GM19035 (cell line): ENCODE measurements around the gene MFSD12.

Source experiments
- ATAC-seq: cut with Tn5 transposase; IDR thresholded peaks from one replicate; pipeline ENCODE4 v1.9.1; 2021; ENCODE audit not compliant: unreplicated experiment

The MFSD12 gene

GRCh38 chr19:3557461-3558248 lies at the start of gene MFSD12:
MFSD12 (minus strand) TSS chr19:3557586; CDS start chr19:3557403, 183 bp downstream.
- ATAC-seq, result peak; percentile 86

- ATAC-seq, result no peak
These were observed 49.4 kb upstream of the MFSD12 start, which contains the start of gene TBXA2R for GRCh38 chr19:3606690-3607289. TBXA2R (minus strand) TSS chr19:3606875; CDS start chr19:3600634, 6,241 bp downstream.

DNA sequence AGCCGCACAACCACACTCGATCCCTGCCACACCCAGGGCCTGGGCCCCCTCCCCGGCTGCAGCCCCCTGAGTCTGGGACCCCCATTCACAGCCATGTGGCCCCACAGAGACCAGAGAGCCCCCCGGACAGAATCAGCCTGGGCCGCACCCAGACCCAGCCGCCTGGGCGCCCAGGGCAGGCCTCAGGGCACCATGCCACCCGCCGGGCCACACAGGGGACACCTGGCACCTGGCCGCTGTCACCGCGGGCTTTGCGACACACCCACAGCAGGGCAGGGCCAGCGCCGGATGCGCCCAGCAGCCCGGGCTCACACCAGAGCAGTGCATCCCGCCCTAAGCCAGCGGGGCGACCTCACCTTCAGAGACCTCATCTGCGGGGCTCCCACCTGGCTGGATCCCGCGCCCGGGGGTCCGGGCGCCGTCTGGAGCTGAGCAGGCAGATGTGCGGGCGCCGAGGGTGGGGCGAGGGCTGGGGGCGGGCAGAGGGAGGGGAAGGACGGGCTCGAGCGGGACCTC lies 48.8 kb upstream of the MFSD12 start:
- ATAC-seq, result no peak

DNA sequence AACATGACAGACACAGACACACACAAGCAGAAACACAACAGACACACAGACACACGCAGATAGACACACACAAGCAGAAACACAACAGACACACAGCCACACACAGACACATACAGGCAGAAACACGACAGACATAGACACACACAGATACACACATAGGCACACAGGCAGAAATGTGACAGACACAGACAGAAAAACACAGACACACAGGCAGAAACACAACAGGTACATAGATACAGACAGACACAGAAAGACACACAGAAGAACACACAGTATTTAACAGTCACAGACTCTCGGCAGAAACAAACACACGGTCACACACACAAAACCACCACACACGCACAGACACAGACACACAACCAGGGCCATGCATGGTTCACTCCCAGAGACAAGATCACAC lies 48.4 kb upstream of the MFSD12 start:
- ATAC-seq, result no peak

- no peak for ATAC-seq
These were observed 48.0 kb upstream of the MFSD12 start for GRCh38 chr19:3605361-3605760.

DNA sequence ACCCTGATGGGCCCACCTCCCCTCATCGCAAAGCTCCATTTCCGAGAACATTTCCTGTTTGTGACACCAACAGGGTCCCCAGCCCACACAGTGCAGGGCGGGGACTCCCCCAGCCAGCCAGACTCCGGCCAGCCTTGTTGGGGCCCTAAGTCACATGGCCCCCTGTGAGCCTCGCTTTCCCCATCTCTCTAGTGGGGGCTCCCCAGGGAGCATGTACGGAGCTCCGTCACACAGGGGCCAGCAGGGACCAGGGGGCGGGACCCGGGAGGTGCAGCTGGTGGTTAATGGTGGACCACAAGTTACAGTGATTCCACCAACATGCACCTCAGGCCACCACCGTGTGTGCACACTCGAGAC lies 47.6 kb upstream of the MFSD12 start:
- ATAC-seq, result no peak

GRCh38 chr19:3604227-3604986 lies 47.0 kb upstream of the MFSD12 start:
- ATAC-seq, result no peak

DNA sequence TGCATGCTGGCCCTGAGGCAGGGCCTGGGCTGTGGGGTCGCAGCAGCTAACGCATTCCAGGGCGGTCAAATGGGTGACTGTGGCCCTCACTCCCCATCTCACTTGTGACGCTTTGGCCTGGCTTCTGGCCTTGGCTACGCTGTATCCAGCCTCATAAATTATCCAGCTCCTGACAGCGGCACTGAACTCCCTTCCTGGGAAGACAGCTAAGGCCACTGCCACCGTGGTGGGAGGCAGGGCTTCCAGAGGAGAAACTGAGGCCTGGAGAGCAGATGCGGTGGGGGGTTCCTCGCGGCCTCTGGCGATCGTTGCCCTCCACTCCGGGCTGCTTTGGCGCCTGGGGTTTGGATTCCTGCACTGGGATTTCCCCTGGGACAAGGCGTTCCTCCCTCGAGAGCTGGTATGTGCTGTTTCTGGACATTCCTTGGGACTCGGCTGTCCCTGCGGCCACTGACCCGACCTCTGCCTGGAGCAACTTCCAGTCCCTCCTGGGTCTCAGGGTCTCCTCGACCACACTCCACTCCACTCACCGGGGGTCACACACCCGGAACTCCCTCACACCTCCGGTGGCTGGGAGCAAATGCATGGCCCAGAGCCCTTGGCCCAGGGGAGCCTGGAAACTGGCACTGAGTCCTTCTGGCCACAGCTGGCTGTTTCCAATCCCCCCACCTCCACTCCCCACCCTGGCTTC lies 45.9 kb upstream of the MFSD12 start:
- no peak for ATAC-seq

GRCh38 chr19:3601021-3601420 lies 43.6 kb upstream of the MFSD12 start:
- ATAC-seq, result no peak

DNA sequence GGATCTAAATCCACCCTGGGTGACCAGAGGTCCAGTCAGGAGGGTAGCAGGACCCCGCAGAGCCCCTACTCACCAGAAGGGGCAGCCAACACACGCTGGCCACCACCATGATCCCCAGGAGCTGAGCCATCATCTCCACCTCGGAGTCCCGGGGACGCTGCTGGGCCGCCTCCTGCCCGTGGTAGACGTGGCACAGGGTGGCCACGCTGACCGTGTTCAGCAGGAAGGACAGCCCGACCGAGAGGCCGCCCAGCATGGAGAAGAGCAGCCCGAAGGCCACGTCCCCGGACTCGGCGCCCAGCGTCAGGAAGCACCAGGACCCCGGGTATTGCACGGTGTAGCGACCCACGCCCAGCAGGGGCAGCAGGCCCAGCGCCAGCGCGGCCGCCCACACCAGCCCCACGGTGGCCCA lies 42.4 kb upstream of the MFSD12 start:
- ATAC-seq, result no peak

DNA sequence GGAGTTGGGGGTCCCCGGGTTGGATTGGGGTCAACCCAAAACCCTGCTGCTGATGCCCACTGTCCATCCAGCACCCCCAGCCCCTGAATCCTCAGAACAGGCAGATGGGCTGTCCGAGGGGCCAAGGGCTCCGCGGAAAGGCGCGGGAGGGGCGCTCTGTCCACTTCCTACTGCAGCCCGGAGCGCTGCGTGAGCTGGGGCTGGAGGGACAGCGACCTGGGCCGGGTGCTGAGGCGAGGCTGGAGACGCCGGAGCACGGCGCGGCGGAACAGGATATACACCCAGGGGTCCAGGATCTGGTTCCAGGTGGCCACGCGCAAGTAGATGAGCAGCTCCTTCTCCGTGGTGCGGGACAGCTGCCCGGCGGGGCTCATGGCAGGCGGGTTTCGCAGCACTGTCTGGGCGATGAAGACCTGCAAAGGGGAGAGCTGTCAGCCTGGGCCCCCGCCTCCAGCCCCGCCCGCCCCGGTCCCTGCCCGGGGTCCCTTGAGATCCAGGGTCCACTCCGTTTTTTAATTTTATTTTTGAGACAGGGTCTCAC lies 38.2 kb upstream of the MFSD12 start:
- no peak for ATAC-seq

DNA sequence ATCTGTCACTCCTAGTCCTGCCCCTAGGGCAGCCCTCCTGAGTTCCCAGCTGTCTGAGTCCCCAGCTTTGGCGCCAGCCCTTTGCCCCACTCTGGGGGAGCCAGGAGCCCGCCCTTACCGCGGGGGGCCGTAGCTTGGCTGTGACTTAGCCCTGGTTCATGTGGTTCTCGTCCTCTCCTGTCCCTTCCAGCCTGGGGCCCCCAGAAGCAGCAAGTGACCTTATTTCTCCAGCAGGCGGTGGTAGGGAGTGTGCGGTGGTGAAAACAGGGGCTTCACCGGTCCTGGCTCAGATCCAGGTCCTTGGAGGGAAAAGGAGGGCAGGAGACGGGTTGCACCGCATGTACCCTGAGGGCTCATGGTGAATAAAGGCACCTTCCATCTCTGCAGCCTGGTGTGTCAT lies 35.8 kb upstream of the MFSD12 start:
- ATAC-seq, result no peak

DNA sequence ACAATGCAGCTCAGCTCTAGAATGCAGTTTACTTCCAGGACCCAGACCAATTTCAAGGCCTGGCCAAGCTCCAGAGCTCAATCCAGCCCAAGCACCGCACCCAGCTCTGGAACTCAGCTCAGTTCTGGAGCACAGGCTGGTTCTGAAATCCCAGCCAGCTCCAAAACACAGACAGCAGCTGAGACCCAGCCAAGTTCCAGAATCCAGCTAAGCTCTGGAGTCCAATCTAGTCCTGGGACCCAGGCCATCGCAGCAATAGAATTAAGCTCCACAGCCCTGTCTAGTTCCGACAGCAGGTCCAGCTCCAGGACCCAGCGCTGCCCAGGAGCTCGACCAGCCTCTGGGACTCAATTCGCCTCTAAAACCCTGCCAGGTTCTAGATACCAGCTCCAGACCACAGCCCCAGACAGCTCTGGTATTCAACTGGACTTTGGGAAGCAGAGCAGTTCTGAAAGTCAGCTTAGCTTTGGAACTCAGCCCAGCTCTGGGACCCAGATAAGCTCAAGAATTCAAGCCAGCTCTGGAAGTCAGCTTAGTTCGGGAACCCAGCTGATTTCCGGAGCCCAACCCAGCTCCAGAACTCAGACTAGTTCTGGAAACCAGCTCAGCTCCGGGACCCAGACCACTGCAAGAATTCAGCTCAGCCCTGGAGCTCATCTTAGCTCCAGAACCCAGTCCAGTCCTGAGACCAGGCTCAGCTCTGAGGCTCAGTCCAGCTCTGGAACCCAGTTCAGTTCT lies 34.7 kb upstream of the MFSD12 start:
- no peak for ATAC-seq

- no peak for ATAC-seq
These were observed 33.7 kb upstream of the MFSD12 start for GRCh38 chr19:3590991-3591659.

DNA sequence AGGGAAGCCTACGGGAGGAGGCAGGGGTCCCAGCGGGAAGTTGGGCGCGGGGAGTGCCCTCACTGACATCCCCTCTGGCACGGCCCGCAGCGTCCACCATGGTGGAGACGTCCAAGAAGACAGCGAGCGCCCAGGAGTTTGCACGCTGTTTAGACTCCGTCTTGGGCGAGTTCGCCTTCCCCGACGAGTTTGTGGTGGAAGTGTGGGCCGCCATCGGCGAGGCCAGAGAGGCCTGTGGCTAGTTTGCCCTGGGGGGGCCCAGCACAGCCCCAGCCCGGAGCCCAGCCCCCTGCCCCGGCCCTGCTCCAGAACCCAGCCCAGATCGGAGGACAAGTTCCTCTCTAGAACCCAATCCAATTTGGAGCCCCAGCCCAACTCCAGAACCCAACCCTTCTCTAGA lies 32.6 kb upstream of the MFSD12 start:
- no peak for ATAC-seq

DNA sequence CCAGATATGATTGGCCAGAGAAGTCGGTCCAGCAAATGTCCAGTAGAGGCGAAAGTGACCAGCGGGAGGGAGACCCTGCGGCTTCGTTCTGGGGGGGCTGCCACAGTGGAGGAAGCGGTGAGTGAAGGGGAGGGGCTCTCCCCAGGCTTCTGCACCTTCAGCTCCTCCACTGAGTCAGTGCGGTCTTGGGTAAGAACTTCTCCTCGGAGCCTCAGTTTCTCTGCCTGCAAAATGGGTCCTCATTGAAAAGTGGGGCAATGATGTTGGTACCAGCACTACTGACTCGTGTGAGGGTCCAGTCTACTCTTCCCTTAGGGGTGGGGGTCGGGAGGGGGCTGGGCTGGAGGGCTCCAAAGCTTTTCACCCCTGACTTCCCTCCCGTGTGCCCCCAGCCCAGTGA lies 32.1 kb upstream of the MFSD12 start:
- ATAC-seq, result no peak

GRCh38 chr19:3586707-3587346 lies 29.4 kb upstream of the MFSD12 start:
- no peak for ATAC-seq

DNA sequence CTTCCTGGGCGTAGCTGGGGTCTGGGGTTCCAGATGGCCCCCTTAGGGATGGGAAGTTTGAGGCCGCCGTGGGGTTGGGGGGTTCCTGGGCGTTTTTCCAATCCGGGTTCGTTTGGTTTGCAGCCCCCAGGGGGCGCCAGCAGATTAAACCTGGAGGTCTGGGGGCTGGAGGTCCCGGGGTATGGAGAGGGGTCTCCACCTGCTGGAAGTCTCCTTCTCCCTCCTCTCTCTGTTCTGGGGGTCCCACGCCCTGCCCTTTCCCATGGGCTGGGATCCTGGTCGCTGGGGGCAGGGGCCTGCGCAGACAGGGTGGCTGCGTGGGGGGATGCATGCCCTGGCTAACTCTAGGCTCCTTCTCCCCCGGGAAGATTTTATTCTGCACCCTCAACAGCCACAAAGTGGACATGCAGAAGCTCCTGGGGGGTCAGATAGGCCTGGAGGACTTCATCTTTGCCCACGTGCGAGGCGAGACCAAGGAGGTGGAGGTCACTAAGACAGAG lies 28.8 kb upstream of the MFSD12 start:
- ATAC-seq, result no peak
